NT2/D1 (cell line): ENCODE data around the gene ACOT4.
"Not testable (repeated sequence)": the region's sequence is repeated elsewhere in the genome, so short reads cannot be mapped to it uniquely, and the experiment has no call there.

Experiments used
- SUZ12 ChIP-seq: IDR thresholded peaks from 2 replicates; pipeline ENCODE4 v1.6.1; 2011; ENCODE audit not compliant: insufficient read length, insufficient read depth; ENCODE audit errors: extremely low read depth
- YY1 ChIP-seq: IDR thresholded peaks from 2 replicates; pipeline ENCODE4 v1.6.1; 2011; ENCODE audit not compliant: insufficient read length, insufficient read depth

GRCh38 chr14:73566431-73566830 lies 25.2 kb upstream of the ACOT4 start:
- not testable (repeated sequence) for TF ChIP-seq YY1, SUZ12
